Aorta (tissue), 5 donors: ENCODE results near the gene LAGE3. TPM values are rescaled to one million over a fixed set of nuclear protein-coding genes. Genes with fewer than 3 reads are reported as not detected.
A peak's percentile ranks its signal among the peaks of the same experiment; 100 is the strongest.

Source experiments
- ATAC-seq: fragments of 200-7000 bp; cut with Tn5 transposase; one replicate; pipeline ENCODE4 v1.9.1; 2022; ENCODE audit warnings: moderate library complexity; ENCODE audit not compliant: low FRiP score
- DNase-seq, 2 donors: peaks; one replicate each; pipeline ENCODE4 v3.0.0-alpha.2; 2020
- H3K27ac ChIP-seq, 2 donors: one replicate each; pipeline ENCODE4 v1.5.1; 2013; ENCODE audit warnings: low read length in 2 of 2, mild to moderate bottlenecking in 2 of 2, moderate library complexity in 2 of 2, control low read depth in 1 of 2, inconsistent platforms in 1 of 2, low read depth in 1 of 2
- H3K27me3 ChIP-seq, 2 donors: one replicate each; pipeline ENCODE4 v1.6.1; 2013; ENCODE audit warnings: control low read depth in 1 of 2, low read length in 1 of 2, mild to moderate bottlenecking in 1 of 2, moderate library complexity in 1 of 2; ENCODE audit not compliant: insufficient read depth in 2 of 2, control insufficient read depth in 1 of 2
- H3K36me3 ChIP-seq, 2 donors: one replicate each; pipeline ENCODE4 v1.6.1; 2013; ENCODE audit warnings: control low read depth in 1 of 2, low read length in 1 of 2, mild to moderate bottlenecking in 1 of 2; ENCODE audit not compliant: insufficient read depth in 2 of 2, control insufficient read depth in 1 of 2
- H3K4me1 ChIP-seq, 2 donors: one replicate each; pipeline ENCODE4 v1.6.1; 2013; ENCODE audit warnings: low read length in 2 of 2, control low read depth in 1 of 2, mild to moderate bottlenecking in 1 of 2, moderate library complexity in 1 of 2; ENCODE audit not compliant: insufficient read depth in 2 of 2, control insufficient read depth in 1 of 2
- H3K4me3 ChIP-seq, 2 donors: one replicate each; pipeline ENCODE4 v1.5.1; 2013; ENCODE audit warnings: low read length in 2 of 2, control low read depth in 1 of 2, mild to moderate bottlenecking in 1 of 2
- H3K9me3 ChIP-seq: one replicate; pipeline ENCODE4 v1.6.1; 2013; ENCODE audit warnings: mild to moderate bottlenecking, low read length; ENCODE audit not compliant: control insufficient read depth
- WGBS, 2 donors: extraction: QIAGEN DNeasy Blood & Tissue Kit; methylation state at CpG; one replicate each; pipeline ENCODE4 v1.1.7; 2013; 5-methylcytosine and 5-hydroxymethylcytosine counted together
- intact Hi-C, 2 donors: fragments of 100-400 bp; cut with DNase I; formaldehyde crosslinking; loops; one replicate each; pipeline versions ENCODE4 v1.14.2 to v1.15.0; 2022
- polyA plus RNA-seq, 2 donors: library from polyadenylated mRNA; stranded (reverse); fragments of 200-250 nt; gene quantifications; one replicate each; pipeline ENCODE4 v1.2.3, GENCODE V29; 2013
- total RNA-seq, 2 donors: library from RNA; stranded (reverse); fragmentation: NEBNext Ultra II Directional; extraction: Animal tissue kit (Norgen Biotek cat#: 25700); gene quantifications; one replicate each; pipeline ENCODE4 v1.2.1, GENCODE V29; 2021
- donor health status: healthy with polysubstance abuse.
- donor health status: Bipolar disorder and iron deficiency.
- donor health status: DM: no; HTN: no; CAD: no.
- donor health status: DM: no; HTN: no; CAD: no.
- donor health status: DM: yes; HTN: yes; CAD: no.

LAGE3 gene
- total and polyA plus RNA-seq, 4 donors: 3.5 to 9.1 (median 7.1) TPM

DNA sequence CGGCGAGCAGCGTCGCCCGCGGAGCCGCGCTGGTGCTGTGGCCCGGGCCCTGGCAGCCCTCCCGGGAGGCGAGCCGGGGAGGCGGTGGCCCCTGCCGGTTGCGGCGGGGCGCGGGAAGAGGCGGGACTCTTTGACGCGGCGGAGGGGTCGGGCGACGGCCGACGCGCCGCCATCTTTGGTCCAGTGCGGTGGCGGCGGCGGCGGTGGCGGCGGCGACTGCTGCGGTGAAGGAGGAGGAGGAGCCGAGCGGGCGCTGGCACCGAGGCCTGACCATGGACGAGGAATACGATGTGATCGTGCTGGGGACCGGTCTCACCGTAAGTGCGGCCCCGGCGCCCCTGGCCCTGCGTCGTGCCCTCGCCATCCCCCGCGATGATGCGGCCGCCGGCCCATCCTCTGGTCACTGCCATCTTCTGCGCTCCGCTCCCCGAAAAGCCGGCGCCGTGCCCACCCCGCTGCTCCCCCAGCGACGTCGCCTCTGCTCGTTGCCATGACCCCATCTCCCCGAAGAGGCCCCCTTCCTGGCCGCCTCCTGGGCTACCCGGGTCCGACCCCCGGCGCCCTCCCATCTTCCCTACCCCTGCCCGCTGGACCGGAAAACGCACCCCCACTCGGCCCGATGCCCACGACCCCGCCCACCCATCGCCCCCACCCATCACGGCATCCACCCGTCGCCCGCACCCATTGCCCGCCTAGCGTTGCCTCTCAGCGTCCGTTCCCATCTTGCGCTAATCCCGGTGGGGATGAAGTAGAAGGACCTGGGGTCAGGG lies 41.9 kb downstream of the LAGE3 start, which contains the start of gene GDI1:
GDI1 (plus strand) TSS at position 172 of the 770 bp plus-strand sequence; CDS start at position 273, 101 bp downstream.
- WGBS, 2 donors: 1 to 30% methylated on average over 64 to 93 of the region's 93 CpGs

DNA sequence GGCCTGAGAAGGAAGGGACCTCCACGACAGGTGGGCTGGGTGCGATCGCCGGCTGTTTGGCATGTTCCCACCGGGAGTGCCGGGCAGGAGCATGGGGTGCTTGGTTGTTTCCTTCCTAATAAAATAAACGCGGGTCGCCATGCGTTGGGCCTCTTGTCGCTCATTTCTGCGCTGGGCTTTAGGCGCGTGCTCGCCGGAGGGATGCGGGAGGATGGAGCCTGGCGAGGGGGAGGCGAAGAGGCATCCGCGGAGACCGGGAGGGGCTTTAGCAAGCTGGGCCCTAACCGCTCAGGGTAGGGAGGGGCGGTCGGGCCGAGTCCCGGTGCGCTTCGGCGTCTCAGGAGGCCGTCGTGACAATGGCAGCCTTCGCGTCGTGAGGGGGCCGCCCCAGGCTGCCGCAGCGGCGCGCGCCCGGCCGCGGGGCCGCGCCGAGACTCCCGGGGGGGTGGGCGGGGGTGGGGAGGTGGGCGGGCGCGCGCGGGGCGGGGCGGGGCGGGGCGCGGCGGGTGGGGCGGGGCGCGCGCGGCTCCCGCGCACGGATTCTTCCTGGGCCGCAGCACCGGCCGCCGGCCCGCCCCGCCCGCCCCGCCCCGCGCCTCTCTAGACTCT lies 42.6 kb downstream of the LAGE3 start:
- 3 to 29% methylated on average over 32 to 75 of the region's 78 CpGs for WGBS, 2 donors
- Histone ChIP-seq H3K4me1 (no peaks in the 10 kb centered on the region), H3K9me3 (no peaks in the 10 kb centered on the region), H3K27me3 (no peaks in the 10 kb centered on the region), H3K36me3 (peaks cover 0 to 2% of the 10 kb centered on the region in 2 donors), H3K4me3 (peak overlapping the region; percentile 51 to 79), H3K27ac (peak overlapping the region; percentile 24 to 77)
- intact Hi-C loops: no loop called here
- ATAC-seq: no peak
- no peak for DNase-seq

More for the DNA sequence above, 41.9 kb downstream of the LAGE3 start, which contains the start of gene GDI1:
- Histone ChIP-seq H3K27me3 (no peaks in the 10 kb centered on the region), H3K36me3 (peaks cover 0 to 3% of the 10 kb centered on the region in 2 donors), H3K4me3 (peak within 1 kb of the TSS; percentile 51 to 79), H3K9me3 (no peaks in the 10 kb centered on the region), H3K4me1 (no peaks in the 10 kb centered on the region), H3K27ac (peak within 1 kb of the TSS; percentile 24 to 77)
- DNase-seq (peak in 1 of 2 donors; percentile 88), ATAC-seq (peak; percentile 55)
- intact Hi-C loops: no loop called here

DNA sequence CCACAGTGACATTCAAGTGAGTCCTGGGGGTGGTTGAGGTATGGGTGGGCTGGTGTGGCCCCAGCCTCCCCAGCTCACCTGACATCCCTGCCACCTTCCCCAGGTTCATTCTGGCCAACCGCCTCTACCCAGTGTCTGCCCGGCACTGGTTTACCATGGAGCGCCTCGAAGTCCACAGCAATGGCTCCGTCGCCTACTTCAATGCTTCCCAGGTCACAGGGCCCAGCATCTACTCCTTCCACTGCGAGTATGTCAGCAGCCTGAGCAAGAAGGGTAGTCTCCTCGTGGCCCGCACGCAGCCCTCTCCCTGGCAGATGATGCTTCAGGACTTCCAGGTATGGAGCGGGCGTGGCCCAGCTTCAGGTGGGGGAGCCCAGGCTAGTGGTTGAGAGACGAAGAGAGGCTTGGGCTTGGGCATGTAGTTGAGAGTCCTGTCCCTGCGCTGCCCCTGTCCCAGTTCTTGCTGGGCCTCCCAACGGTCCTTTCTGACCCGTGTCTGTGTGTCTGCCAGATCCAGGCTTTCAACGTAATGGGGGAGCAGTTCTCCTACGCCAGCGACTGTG lies 43.8 kb downstream of the LAGE3 start:
- intact Hi-C loops: no loop called here
- Histone ChIP-seq H3K4me1 (no peaks in the 10 kb centered on the region), H3K36me3 (peaks cover 0 to 2% of the 10 kb centered on the region in 2 donors), H3K4me3 (no peak overlapping the region), H3K9me3 (no peaks in the 10 kb centered on the region), H3K27me3 (no peaks in the 10 kb centered on the region), H3K27ac (no peak overlapping the region)
- DNase-seq (no peak), ATAC-seq (no peak)
- WGBS, 2 donors: 94% methylated on average over 19 of the region's 19 CpGs

DNA sequence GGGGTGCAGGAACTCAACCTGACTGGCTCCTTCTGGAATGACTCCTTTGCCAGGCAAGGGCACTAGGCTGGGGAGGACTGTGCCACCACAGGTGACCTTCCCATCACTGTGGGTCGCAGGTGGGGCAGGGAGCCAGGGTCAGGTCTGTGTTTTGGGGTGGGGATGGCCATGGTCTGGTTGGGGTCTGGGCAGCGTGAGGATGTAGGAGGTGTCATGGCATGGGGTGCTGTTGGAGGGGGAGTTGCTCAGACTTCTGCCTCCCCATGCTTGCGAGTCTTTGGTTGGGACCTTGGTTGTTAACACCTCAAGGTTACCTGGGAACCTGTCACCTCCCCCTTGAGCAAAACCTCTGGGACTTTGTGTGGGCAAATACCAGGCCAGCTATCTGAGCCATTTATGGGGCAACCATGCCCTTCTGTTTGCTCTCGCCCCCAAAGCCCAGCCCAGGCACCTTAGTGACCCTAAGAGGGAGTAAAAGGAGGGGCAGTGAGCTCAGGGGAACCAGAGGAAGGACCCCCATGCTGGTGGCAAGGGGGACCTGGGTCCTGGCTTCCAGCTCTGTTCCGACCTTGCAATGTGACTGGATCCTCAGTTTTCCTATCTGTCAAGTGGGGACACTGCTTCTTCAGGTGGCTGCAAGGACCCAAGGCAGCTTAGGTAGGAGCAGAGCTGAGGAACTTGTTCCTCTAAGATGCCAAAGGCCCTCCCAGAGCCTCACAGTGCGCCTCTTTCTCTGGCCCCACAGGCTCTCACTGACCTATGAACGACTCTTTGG lies 44.5 kb downstream of the LAGE3 start:
- H3K27me3 ChIP-seq: no peaks in the 10 kb centered on the region
- 81 to 90% methylated on average over 7 of the region's 7 CpGs for WGBS, 2 donors

DNA sequence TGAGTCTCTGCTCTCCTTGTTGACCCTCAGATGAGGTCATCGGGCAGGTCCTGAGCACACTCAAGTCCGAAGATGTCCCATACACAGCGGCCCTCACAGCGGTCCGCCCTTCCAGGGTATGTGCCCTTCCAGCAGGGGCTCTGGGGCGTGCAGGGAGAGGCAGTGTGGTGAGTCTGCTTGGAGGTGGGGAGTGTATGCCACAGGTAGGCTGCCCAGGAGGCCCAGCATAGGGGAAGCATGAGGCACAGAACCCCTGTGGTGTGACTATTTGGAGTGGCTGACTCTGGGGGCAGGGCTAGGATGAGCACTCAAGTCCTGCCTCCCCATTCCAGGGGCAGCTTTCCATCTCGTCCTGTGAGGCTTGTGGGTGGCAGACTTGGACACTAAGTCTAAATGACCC lies 45.5 kb downstream of the LAGE3 start:
- no peak overlapping the region for H3K27ac ChIP-seq
- H3K4me1 ChIP-seq: no peaks in the 10 kb centered on the region
- no peaks in the 10 kb centered on the region for H3K9me3 ChIP-seq
- WGBS, 2 donors: 76 to 85% methylated on average over 7 of the region's 7 CpGs
- no peaks in the 10 kb centered on the region for H3K27me3 ChIP-seq
- ATAC-seq (no peak), DNase-seq (no peak)
- peaks cover 0 to 2% of the 10 kb centered on the region in 2 donors for H3K36me3 ChIP-seq
- intact Hi-C loops: no loop called here
- no peak overlapping the region for H3K4me3 ChIP-seq

More for the DNA sequence above, 44.5 kb downstream of the LAGE3 start:
- DNase-seq (no peak), ATAC-seq (no peak)
- intact Hi-C loops: no loop called here
- Histone ChIP-seq H3K4me3 (no peak overlapping the region), H3K4me1 (no peaks in the 10 kb centered on the region), H3K9me3 (no peaks in the 10 kb centered on the region), H3K27ac (no peak overlapping the region), H3K36me3 (peaks cover 0 to 2% of the 10 kb centered on the region in 2 donors)

DNA sequence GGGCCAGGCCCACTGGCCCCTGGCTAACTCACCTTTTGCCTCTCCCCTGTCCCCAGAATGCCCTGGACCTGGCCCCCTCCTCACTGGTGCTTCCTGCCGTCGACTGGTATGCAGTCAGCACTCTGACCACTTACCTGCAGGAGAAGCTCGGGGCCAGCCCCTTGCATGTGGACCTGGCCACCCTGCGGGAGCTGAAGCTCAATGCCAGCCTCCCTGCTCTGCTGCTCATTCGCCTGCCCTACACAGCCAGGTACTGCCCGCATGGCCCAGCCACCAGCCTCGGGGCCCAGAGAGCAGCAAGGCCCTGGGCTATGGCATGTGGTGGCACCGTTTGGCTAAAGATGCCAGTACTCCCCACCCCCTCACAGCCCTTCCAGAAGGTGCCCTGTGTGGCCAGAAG lies 46.9 kb downstream of the LAGE3 start:
- no peak for DNase-seq
- ATAC-seq: no peak

DNA sequence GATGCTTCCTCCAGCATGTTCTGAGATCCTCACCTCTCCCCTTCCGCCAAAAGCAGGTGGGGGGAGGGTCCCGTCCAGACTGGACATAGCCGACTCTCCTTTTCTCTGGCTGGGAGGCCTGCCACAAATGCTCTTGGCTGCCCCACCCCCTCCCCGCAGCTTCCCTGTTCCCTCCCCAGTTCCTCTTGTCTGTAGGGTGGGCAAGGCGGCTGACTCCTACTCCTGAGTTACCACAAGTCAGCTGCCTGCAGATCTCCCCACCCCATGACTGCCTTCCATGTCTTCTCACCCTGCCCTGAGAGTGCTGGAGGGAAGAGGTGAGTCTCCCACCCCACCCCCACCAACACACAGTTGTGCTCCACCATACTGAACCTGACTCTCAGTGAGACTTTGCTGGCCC lies 47.7 kb downstream of the LAGE3 start:
- Histone ChIP-seq H3K4me1 (no peaks in the 10 kb centered on the region), H3K27me3 (no peaks in the 10 kb centered on the region), H3K4me3 (no peak overlapping the region), H3K27ac (no peak overlapping the region), H3K36me3 (peaks cover 0 to 2% of the 10 kb centered on the region in 2 donors), H3K9me3 (no peaks in the 10 kb centered on the region)
- WGBS, 2 donors: 69 to 70% methylated on average over 5 of the region's 5 CpGs
- DNase-seq (peak in 1 of 2 donors; percentile 73), ATAC-seq (no peak)
- intact Hi-C loops: no loop called here

More for the DNA sequence above, 46.9 kb downstream of the LAGE3 start:
- Histone ChIP-seq H3K27ac (no peak overlapping the region), H3K36me3 (peaks cover 0 to 2% of the 10 kb centered on the region in 2 donors), H3K4me1 (no peaks in the 10 kb centered on the region), H3K27me3 (no peaks in the 10 kb centered on the region), H3K4me3 (no peak overlapping the region), H3K9me3 (no peaks in the 10 kb centered on the region)
- 79 to 87% methylated on average over 7 to 8 of the region's 8 CpGs for WGBS, 2 donors
- intact Hi-C loops: no loop called here

DNA sequence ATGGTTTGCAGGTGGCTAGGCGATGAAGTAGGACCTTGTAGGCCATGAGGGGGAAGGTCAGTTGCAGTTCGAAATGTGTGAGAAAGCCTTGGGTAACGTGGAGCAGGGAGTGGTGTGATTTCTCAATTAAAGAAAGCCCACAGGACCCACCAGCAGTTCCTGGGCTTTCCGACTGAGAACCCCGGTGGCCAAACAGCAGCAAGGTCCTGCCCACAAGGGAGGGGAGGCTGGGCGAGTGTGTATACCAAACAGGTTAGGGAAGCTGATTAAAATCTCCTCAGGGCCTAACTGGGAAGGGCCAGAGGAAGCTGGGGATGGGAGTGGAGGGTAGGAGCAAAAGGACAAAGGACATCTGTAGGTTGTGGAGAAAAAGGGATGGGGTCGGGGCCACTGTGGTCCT lies 48.2 kb downstream of the LAGE3 start:
- intact Hi-C loops: no loop called here
- H3K27me3 ChIP-seq: no peaks in the 10 kb centered on the region
- no peaks in the 10 kb centered on the region for H3K9me3 ChIP-seq
- no peak for DNase-seq
- H3K4me1 ChIP-seq: no peaks in the 10 kb centered on the region
- WGBS, 2 donors: 70 to 72% methylated on average over 7 of the region's 7 CpGs
- H3K36me3 ChIP-seq: peaks cover 0 to 2% of the 10 kb centered on the region in 2 donors
- no peak for ATAC-seq
- H3K27ac ChIP-seq: no peak overlapping the region
- no peak overlapping the region for H3K4me3 ChIP-seq
